HG02970 (cell line): ENCODE measurements around the gene MLLT1.

Experiments
- ATAC-seq: cut with Tn5 transposase; IDR thresholded peaks from one replicate; pipeline ENCODE4 v1.9.1; 2021; ENCODE audit warnings: mild to moderate bottlenecking, moderate library complexity, moderate number of reproducible peaks; ENCODE audit not compliant: unreplicated experiment, low FRiP score

MLLT1 gene

GRCh38 chr19:6172074-6172863 lies 107.5 kb downstream of the MLLT1 start:
- no peak for ATAC-seq

DNA sequence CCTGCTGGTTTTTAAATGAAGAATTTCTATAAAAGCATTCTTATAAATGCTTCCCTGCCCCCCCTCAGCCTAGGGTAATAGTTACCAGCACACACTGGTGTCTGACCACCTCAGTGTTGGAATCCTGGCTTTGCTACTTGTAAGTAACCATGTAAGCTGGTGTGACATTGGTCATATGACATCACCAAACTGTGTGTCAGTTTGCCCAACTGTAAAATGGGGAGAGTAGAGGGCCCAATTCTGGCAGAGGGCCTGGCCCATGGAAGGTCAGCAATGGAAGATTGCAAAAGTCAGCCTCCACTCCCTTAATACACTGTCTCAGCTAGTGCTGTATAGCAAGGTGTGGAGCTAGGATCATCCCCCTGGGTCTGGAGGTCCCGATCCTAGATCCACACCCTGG lies 112.7 kb downstream of the MLLT1 start:
- no peak for ATAC-seq

DNA sequence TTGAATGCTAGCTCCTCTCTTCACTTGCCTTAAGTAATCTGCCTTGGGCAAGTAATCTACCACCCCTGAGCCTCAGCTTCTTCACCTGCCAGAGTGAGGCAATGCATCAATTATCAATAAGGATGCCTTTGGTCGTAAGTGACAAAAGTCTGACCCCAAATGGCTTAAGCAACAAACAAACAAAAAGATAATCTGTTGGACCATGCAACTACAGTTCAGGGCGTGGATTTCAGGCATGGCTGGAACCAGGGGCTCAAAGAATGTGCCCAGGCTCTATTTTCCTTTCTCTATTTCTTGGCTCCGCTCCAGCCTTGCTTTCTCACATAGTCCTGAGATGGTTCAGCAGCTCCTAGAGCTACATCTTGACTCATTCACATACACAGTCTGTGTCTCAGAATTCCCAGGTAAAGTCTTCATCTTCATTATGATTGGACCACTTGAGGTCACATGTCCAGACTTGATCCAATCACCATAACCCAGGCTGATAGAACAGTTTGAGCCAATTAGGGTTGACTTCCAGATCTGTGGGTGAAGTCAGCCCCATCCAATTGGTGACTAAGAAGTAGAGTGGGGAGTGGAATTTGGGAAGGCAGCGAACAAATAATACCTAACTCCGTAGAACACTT lies 114.8 kb downstream of the MLLT1 start:
- ATAC-seq = no peak

- ATAC-seq = no peak
These were observed 118.4 kb downstream of the MLLT1 start for GRCh38 chr19:6161271-6161850.
